NCI-H146 treated with DMSO at 0.1 percent for 48 hours (cell line): ENCODE measurements around the gene MRPS10.
A peak's percentile ranks its signal among the peaks of the same experiment; 100 is the strongest.
"Not testable (repeated sequence)": the region's sequence is repeated elsewhere in the genome, so short reads cannot be mapped to it uniquely, and the experiment has no call there.

Experiments
- DNase-seq: peaks from one replicate; lab custom pipeline; 2025; ENCODE audit not compliant: unreplicated experiment; lab: John Stamatoyannopoulos, UW

Gene MRPS10

DNA sequence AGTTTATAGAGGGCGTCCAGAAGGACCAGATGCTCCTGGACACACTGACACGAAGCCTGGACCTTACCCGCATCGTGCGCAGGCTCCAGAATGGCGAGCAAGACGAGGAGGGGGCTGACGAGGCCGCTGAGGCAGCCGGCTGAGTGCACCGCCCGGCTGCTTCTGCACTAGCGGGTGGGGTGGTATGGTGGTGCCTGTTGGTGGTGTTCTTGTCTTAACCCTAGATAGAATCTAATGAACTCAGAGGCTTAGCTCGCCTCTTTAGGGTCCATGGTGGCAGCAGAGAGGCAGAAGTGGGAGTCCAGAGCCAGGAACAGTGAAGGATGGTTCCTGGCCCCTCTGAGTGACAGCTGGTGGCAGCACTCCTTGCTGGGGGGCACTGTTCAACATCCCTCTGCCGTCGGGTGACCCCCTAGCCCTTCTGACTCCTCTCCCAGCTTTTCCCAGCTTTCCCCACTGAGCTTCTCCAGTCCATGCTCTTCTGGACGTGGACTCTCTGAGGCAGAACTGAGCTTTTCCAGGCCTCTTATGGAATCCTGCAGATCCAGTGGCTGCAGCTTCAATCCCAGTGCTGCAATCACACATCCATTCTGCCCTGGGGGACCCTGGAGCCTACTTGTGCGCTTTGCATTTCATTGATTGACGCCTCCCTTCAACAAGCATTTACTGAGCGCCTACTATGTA lies 38.3 kb downstream of the MRPS10 start:
- DNase-seq, result no peak

- DNase-seq, result no peak
Measured at GRCh38 chr6:42177514-42178364, 39.9 kb downstream of the MRPS10 start.

DNA sequence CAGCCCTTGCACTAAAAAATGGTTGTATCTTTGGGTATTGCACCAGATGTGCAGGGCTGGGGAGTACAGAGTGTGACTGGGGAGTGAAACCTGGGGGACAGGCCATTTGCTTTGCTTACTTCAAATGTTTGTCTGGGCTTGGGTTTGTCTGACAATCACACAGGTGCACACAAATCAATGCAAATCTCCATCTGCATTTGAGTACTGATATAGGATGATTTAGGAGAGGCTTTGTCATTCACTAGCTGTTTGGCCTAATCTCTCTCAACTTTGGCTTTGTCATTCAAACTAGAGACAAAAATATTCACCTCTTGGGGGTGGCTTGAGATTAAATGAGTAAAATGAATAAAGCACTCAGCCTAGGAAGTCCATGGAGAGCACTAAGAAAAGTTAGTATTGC lies 40.7 kb downstream of the MRPS10 start:
- DNase-seq, result no peak

GRCh38 chr6:42175860-42176259 lies 41.8 kb downstream of the MRPS10 start:
- DNase-seq, result no peak

GRCh38 chr6:42173101-42173500 lies 44.6 kb downstream of the MRPS10 start, which contains the start of gene GUCA1A:
GUCA1A (plus strand) TSS chr6:42173364; CDS start chr6:42173614, 250 bp downstream.
- DNase-seq, result no peak

- no peak for DNase-seq
Measured at GRCh38 chr6:42171813-42172581, 45.7 kb downstream of the MRPS10 start.

DNA sequence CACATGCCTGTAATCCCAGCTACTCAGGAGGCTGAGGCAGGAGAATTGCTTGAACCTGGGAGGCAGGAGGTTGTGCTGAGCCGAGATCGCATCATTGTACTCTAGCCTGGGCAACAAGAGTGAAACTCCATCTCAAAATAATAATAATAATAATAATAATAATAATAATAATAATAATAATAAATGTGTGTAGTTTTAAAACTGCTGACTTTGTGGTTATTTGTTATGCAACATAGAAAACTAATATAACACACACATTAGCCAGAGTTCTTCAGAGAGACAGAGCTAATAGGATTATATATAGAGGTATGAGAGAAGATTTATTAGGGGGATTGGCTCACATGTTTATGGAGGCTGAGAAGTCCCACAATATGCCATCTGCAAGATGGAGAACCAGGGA lies 47.9 kb downstream of the MRPS10 start:
- not testable (repeated sequence) for DNase-seq

DNA sequence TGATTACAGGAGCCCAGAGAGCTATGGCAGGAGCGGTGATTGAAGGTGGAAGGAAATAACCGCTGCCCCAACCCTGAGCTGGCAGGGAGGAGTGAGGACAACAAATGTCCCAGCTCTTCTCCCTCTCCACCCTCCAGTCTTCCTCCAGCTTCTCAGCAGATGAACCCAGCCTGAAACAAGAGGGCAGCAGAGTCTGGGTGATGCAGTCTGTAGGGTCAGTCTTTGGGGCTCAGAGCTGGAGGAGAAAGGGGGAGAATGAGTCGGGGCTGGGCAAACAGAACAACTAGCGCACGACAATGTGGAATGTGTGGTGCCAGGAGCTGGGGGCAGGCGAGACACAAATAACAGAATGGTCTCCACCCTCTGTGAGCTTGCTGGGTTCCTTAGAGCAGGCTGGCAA lies 49.0 kb downstream of the MRPS10 start:
- no peak for DNase-seq

- peak; percentile 92 for DNase-seq
Measured at GRCh38 chr6:42166444-42167141, 51.1 kb downstream of the MRPS10 start.

- no peak for DNase-seq
Measured at GRCh38 chr6:42165016-42165415, 52.6 kb downstream of the MRPS10 start.

GRCh38 chr6:42163981-42164380 lies 53.7 kb downstream of the MRPS10 start:
- no peak for DNase-seq

GRCh38 chr6:42162812-42163211 lies 54.8 kb downstream of the MRPS10 start:
- DNase-seq, result no peak

- no peak for DNase-seq
Measured at GRCh38 chr6:42162384-42162783, 55.3 kb downstream of the MRPS10 start.

GRCh38 chr6:42159431-42160024 lies 58.1 kb downstream of the MRPS10 start:
- DNase-seq, result no peak

DNA sequence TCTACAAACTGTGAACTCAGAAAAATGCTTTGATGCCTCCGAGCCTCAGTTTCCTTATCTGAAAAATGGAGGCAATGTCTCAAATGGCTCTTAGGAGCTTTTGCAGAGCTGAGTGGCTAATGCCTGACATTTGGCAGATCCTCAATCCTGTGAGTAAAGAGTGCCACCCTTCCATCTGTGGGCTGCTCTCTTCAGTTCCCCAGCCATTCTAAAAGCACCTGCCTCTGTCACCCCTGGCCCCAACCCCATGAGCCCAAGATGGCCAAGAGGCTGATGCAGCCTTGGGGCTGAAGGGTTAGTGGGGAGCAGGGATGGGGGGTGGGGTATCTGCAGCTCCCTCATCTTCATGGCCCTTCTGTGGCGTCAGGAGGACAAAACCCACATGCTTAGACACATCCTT lies 59.0 kb downstream of the MRPS10 start:
- DNase-seq, result no peak

GRCh38 chr6:42158011-42158410 lies 59.6 kb downstream of the MRPS10 start:
- no peak for DNase-seq
